PC-9 (cell line): ENCODE results near the gene SLC35D2. TPM values are rescaled to one million over a fixed set of nuclear protein-coding genes. Genes with fewer than 3 reads are reported as not detected.

Experiments
- BruUV-seq: library from RNA; stranded (reverse); fragments of 400-500 nt; replicated peaks from 2 replicates; lab custom pipeline; 2021; lab: Mats Ljungman, UMichigan
- CTCF ChIA-PET: fragments of 300-600 bp; sonication (Branson Sonifier 250); formaldehyde crosslinking; loops from one replicate; lab custom pipeline; 2022; ENCODE audit warnings: antibody characterized with exemption; lab: Charles Lee
- POLR2A ChIA-PET: fragments of 300-600 bp; sonication (Branson Sonifier 250); formaldehyde crosslinking; loops from one replicate; lab custom pipeline; 2022; ENCODE audit warnings: antibody characterized with exemption; ENCODE audit not compliant: unreplicated experiment; lab: Charles Lee
- DNase-seq, 2 experiments: peaks; one replicate each; pipeline versions ENCODE4 v3.0.0 to v3.0.0-alpha.2; 2015 to 2022; ENCODE audit warnings: mixed read lengths in 1 of 2
- H2AFZ ChIP-seq: fragments of 200-600 bp; sonication (generic); 2 replicates; pipeline ENCODE4 v1.8.1; 2017; ENCODE audit warnings: antibody characterized with exemption
- H3F3A ChIP-seq: fragments of 200-600 bp; sonication (generic); 2 replicates; pipeline ENCODE4 v1.8.1; 2017; ENCODE audit warnings: antibody characterized with exemption, mild to moderate bottlenecking, low read depth; ENCODE audit not compliant: insufficient read depth
- H3K27ac ChIP-seq: fragments of 200-600 bp; sonication (generic); 2 replicates; pipeline ENCODE4 v1.6.1; 2016; ENCODE audit warnings: mixed run types
- H3K27me3 ChIP-seq: fragments of 200-600 bp; sonication (generic); 2 replicates; pipeline ENCODE4 v1.6.1; 2016; ENCODE audit warnings: low read depth, mixed run types; ENCODE audit not compliant: insufficient read depth
- H3K36me3 ChIP-seq: fragments of 200-600 bp; sonication (generic); 2 replicates; pipeline ENCODE4 v1.6.1; 2016; ENCODE audit warnings: low read depth, mixed run types
- H3K4me1 ChIP-seq: fragments of 200-600 bp; sonication (generic); replicated peaks from 2 replicates; pipeline ENCODE4 v1.6.1; 2016; ENCODE audit warnings: mixed run types; ENCODE audit not compliant: insufficient read depth
- H3K4me2 ChIP-seq: fragments of 200-600 bp; sonication (generic); 2 replicates; pipeline ENCODE4 v1.6.1; 2017; ENCODE audit warnings: mixed run types
- H3K4me3 ChIP-seq: fragments of 200-600 bp; sonication (generic); 2 replicates; pipeline ENCODE4 v1.6.1; 2016; ENCODE audit warnings: mixed run types
- H3K79me2 ChIP-seq: fragments of 200-600 bp; sonication (generic); 2 replicates; pipeline ENCODE4 v1.6.1; 2017; ENCODE audit warnings: low read depth, mixed run types
- H3K9me2 ChIP-seq: fragments of 200-600 bp; sonication (generic); 2 replicates; pipeline ENCODE4 v1.8.1; 2017; ENCODE audit warnings: mild to moderate bottlenecking; ENCODE audit not compliant: insufficient read depth
- H3K9me3 ChIP-seq: fragments of 200-600 bp; sonication (generic); 2 replicates; pipeline ENCODE4 v1.8.1; 2016; ENCODE audit warnings: low read depth; ENCODE audit not compliant: insufficient read depth
- H4K20me1 ChIP-seq: fragments of 200-600 bp; sonication (generic); 2 replicates; pipeline ENCODE4 v1.8.1; 2017; ENCODE audit not compliant: insufficient read depth
- EZH2 ChIP-seq: fragments of 200-600 bp; sonication (generic); IDR thresholded peaks from 2 replicates; pipeline ENCODE4 v1.8.0; 2017; ENCODE audit warnings: antibody characterized with exemption, low read depth
- intact Hi-C: fragments of 100-400 bp; cut with micrococcal nuclease; formaldehyde crosslinking; loops from one replicate; pipeline ENCODE4 v1.10.0; 2022; ENCODE audit not compliant: unreplicated experiment
- total RNA-seq: library from RNA; stranded (reverse); gene quantifications from 2 replicates; pipeline ENCODE4 v1.2.3, GENCODE V29; 2021
- TF ChIP-seq, protein P1 (sequence below): fragments of 200-600 bp; sonication (generic); conservative IDR thresholded peaks from 2 replicates; pipeline ENCODE4 v1.6.1; 2017; ENCODE audit warnings: mixed run types, antibody characterized with exemption, mild to moderate bottlenecking, moderate library complexity

Gene SLC35D2
- total RNA-seq, 1 experiment from 2014 or later, result 27.6 TPM

DNA sequence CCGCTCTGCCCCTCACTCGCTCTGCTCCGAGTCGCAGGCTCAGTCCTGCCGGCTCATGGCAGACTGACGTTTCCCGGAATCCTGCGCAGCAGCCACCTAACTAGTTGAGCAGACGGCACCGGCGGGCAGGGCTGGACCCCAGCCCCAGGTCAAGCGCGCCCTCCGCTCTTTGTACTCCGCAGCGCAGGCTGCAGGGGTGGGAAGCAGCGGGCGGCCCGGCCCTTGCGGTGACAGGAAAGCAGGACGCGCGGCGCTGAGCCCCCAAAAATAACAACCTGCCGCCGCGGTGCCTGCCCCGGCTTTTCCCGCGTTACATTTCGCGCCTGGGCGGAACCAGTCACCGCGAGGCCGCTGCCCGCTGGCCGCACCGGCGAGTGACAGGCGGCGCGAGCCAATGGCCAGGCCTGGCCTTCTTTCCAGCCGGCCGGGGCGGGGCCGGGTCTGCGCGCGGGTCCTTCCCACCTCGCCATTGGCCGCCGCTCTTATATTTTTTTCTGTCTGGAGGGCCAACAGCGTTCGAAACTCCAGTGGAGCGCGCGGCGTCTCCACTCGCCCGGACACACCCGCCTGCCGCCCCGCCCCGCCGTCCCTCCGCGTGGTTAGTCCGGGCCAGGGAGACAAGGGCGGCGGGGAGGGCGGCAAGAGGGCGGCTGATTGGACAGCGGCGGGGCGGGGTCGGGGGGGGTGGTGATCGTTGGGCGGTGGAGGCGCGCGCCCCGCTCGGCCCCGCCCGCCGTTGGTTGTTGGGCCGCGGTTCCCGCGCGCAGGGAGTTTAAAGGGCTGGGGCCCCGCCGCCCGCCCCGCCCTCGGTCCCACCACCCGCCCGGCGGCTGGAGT, 34.8 kb upstream of the SLC35D2 start, which contains the start of gene ZNF367:
TSS of gene ZNF367 (minus strand) at position 288 of the 837 bp plus-strand sequence. CDS start 338 bp downstream, outside the sequence.
- Histone ChIP-seq H3K27me3 (no peaks in the 10 kb centered on the region), H3F3A (peaks cover 37% of the 10 kb centered on the region), H3K9me2 (no peaks in the 10 kb centered on the region; the same call in 1 of the 2 replicates), H3K36me3 (no peaks in the 10 kb centered on the region), H3K4me1 (peaks cover 33% of the 10 kb centered on the region), H2AFZ (peak within 1 kb of the TSS; percentile 98), H3K4me3 (peak within 1 kb of the TSS; percentile 97), H3K27ac (peak within 1 kb of the TSS; percentile 93), H4K20me1 (no peaks in the 10 kb centered on the region), H3K79me2 (peaks cover 39% of the 10 kb centered on the region), H3K9me3 (no peaks in the 10 kb centered on the region), H3K4me2 (peak within 1 kb of the TSS; percentile 98)
- no peak for TF ChIP-seq EZH2
- BruUV-seq, result TSS peak; percentile 40
- intact Hi-C loops, result loop anchor here (1.0 to 10.0 kb wide), 4 partner anchors 36 to 236 kb away; partner anchors contain the start of genes PRXL2C and SLC35D2
- ChIA-PET CTCF (no interaction called here), POLR2A (interaction anchor here (0.6 kb wide), 1 partner anchor 1692 kb away, joined by 4 read pairs; the partner anchor contains the start of gene AOPEP)
- peak; percentile 90 to 99 for DNase-seq

DNA sequence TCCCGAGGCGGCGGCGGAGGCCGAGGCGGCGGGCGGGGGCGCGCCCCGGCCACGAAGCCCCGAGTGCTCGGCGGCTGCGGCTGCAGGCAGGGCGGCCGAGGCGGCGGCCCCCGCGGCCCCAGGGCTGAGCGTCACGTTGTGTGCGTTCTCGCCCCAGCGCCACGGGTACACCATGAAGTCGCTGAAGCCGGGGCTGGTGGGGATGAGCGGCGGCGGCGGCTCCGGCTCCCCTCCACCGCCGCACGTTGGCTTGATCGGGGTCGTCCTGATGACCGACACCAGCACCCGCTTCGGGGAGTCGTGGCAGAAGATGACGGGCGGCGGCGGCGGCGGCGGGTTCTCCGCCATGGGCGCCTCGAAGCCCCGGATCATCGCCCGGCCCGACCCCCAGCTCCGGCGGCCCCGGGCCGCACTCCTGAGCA, 34.2 kb upstream of the SLC35D2 start:
- H3K4me3 ChIP-seq, result peak overlapping the region; percentile 97
- POLR2A ChIA-PET, result interaction anchor here (0.6 kb wide), 1 partner anchor 1691 kb away, joined by 4 read pairs; the partner anchor contains the start of gene AOPEP
- no peak for DNase-seq

GRCh38 chr9:96417051-96417586, 33.6 kb upstream of the SLC35D2 start:
- no peaks in the 10 kb centered on the region for H3K36me3 ChIP-seq
- no TSS peak for BruUV-seq
- peak overlapping the region; percentile 72 for H3K4me3 ChIP-seq
- ChIA-PET POLR2A (interaction anchor here (0.6 kb wide), 2 partner anchors 1436 to 1691 kb away, joined by 4 read pairs; partner anchors contain the start of genes AOPEP and FOXE1), CTCF (no interaction called here)
- no peaks in the 10 kb centered on the region; the same call in 1 of the 2 replicates for H3K9me2 ChIP-seq
- H3F3A ChIP-seq, result peaks cover 44% of the 10 kb centered on the region
- peak overlapping the region; percentile 98 for H2AFZ ChIP-seq
- no peaks in the 10 kb centered on the region for H4K20me1 ChIP-seq
- peaks cover 49% of the 10 kb centered on the region for H3K79me2 ChIP-seq
- peak; percentile 64 to 86 for DNase-seq
- H3K4me2 ChIP-seq, result peak overlapping the region; percentile 94
- H3K27me3 ChIP-seq, result no peaks in the 10 kb centered on the region
- intact Hi-C loops, result loop anchor here (5.0 to 10.0 kb wide), 2 partner anchors 35 to 238 kb away; partner anchors contain the start of genes PRXL2C and SLC35D2
- no peaks in the 10 kb centered on the region for H3K9me3 ChIP-seq
- no peak for TF ChIP-seq EZH2
- TF ChIP-seq, protein P1, sequence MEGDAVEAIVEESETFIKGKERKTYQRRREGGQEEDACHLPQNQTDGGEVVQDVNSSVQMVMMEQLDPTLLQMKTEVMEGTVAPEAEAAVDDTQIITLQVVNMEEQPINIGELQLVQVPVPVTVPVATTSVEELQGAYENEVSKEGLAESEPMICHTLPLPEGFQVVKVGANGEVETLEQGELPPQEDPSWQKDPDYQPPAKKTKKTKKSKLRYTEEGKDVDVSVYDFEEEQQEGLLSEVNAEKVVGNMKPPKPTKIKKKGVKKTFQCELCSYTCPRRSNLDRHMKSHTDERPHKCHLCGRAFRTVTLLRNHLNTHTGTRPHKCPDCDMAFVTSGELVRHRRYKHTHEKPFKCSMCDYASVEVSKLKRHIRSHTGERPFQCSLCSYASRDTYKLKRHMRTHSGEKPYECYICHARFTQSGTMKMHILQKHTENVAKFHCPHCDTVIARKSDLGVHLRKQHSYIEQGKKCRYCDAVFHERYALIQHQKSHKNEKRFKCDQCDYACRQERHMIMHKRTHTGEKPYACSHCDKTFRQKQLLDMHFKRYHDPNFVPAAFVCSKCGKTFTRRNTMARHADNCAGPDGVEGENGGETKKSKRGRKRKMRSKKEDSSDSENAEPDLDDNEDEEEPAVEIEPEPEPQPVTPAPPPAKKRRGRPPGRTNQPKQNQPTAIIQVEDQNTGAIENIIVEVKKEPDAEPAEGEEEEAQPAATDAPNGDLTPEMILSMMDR, result no peak
- peak overlapping the region; percentile 13; the same call in 1 of the 2 replicates for H3K27ac ChIP-seq
- H3K4me1 ChIP-seq, result peaks cover 32% of the 10 kb centered on the region

More for the DNA sequence above, 34.2 kb upstream of the SLC35D2 start:
- no peaks in the 10 kb centered on the region for H3K27me3 ChIP-seq
- intact Hi-C loops, result loop anchor here (1.0 to 10.0 kb wide), 4 partner anchors 35 to 237 kb away; partner anchors contain the start of genes PRXL2C and SLC35D2
- no peaks in the 10 kb centered on the region for H3K9me3 ChIP-seq
- TF ChIP-seq, protein P1, result no peak
- TF ChIP-seq EZH2, result no peak
- H3K79me2 ChIP-seq, result peaks cover 45% of the 10 kb centered on the region
- peaks cover 40% of the 10 kb centered on the region for H3F3A ChIP-seq
- CTCF ChIA-PET, result no interaction called here
- peak overlapping the region; percentile 98 for H3K4me2 ChIP-seq
- H4K20me1 ChIP-seq, result no peaks in the 10 kb centered on the region
- no TSS peak for BruUV-seq
- peaks cover 33% of the 10 kb centered on the region for H3K4me1 ChIP-seq
- no peaks in the 10 kb centered on the region for H3K36me3 ChIP-seq
- H3K9me2 ChIP-seq, result no peaks in the 10 kb centered on the region; the same call in 1 of the 2 replicates
- H3K27ac ChIP-seq, result peak overlapping the region; percentile 52; the same call in 1 of the 2 replicates
- H2AFZ ChIP-seq, result peak overlapping the region; percentile 95
